ENCODE results near the gene EFTUD2.

GRCh38 chr17:44903012-44903685 is 3.9 kb upstream of the EFTUD2 start:
- TF ChIP-seq RAD21 (IDR thresholded peaks at IDR 0.05; ENCODE audit: low read depth) (no peak), POLR2AphosphoS5 (IDR thresholded peaks at IDR 0.05; ENCODE audit: low read depth, low read length) (no peak), CTCF (IDR thresholded peaks at IDR 0.05 in 2 of 3, conservative IDR thresholded peaks at IDR 0.05 in 1 of 3; ENCODE audit: borderline replicate concordance in 1 of 3, insufficient read depth in 1 of 3, low read depth in 2 of 3, low read length in 2 of 3) (no peak), ZNF274 (IDR thresholded peaks at IDR 0.05; ENCODE audit: low read depth, low read length) (no peak), TCF7L2 (IDR thresholded peaks at IDR 0.05; ENCODE audit: borderline replicate concordance, extremely low read depth, insufficient read depth, insufficient read length) (no peak), CEBPB (IDR thresholded peaks at IDR 0.05; ENCODE audit: low read depth) (no peak), REST (IDR thresholded peaks at IDR 0.05; ENCODE audit: low read depth) (no peak), ELF1 (IDR thresholded peaks at IDR 0.05; ENCODE audit: borderline replicate concordance, low read depth) (no peak), POLR2A (IDR thresholded peaks at IDR 0.05; ENCODE audit: borderline replicate concordance, extremely low read depth, insufficient read depth, insufficient read length) (no peak)
